ENCODE measurements around the gene MIPOL1.

The MIPOL1 gene

GRCh38 chr14:37289688-37290087, 92.0 kb downstream of the MIPOL1 start:
- TF ChIP-seq GATA3 (IDR thresholded peaks at IDR 0.05; ENCODE audit: low read depth, low read length): no peak
- no peak for TF ChIP-seq GATA2 (IDR thresholded peaks at IDR 0.05; ENCODE audit: low read depth, low read length)

GRCh38 chr14:37311252-37311651, 113.5 kb downstream of the MIPOL1 start:
- no peak for TF ChIP-seq GATA2 (IDR thresholded peaks at IDR 0.05; ENCODE audit: low read depth, low read length)

- TF ChIP-seq GATA3 (IDR thresholded peaks at IDR 0.05; ENCODE audit: low read depth, low read length) (no peak), GATA2 (IDR thresholded peaks at IDR 0.05; ENCODE audit: low read depth, low read length) (no peak)
These were observed 121.2 kb downstream of the MIPOL1 start for GRCh38 chr14:37318938-37319337.

GRCh38 chr14:37320106-37320505, 122.4 kb downstream of the MIPOL1 start:
- TF ChIP-seq GATA2 (IDR thresholded peaks at IDR 0.05; ENCODE audit: low read depth, low read length) (no peak), GATA3 (IDR thresholded peaks at IDR 0.05; ENCODE audit: low read depth, low read length) (no peak)

GRCh38 chr14:37325332-37325731, 127.6 kb downstream of the MIPOL1 start:
- TF ChIP-seq GATA3 (IDR thresholded peaks at IDR 0.05; ENCODE audit: low read depth, low read length): no peak
- no peak for TF ChIP-seq GATA2 (IDR thresholded peaks at IDR 0.05; ENCODE audit: low read depth, low read length)

GRCh38 chr14:37326434-37326833, 128.7 kb downstream of the MIPOL1 start:
- no peak for TF ChIP-seq GATA2 (IDR thresholded peaks at IDR 0.05; ENCODE audit: low read depth, low read length)
- no peak for TF ChIP-seq GATA3 (IDR thresholded peaks at IDR 0.05; ENCODE audit: low read depth, low read length)

- TF ChIP-seq GATA2 (IDR thresholded peaks at IDR 0.05; ENCODE audit: low read depth, low read length) (no peak), GATA3 (IDR thresholded peaks at IDR 0.05; ENCODE audit: low read depth, low read length) (no peak)
These were observed 130.9 kb downstream of the MIPOL1 start for GRCh38 chr14:37328673-37329072.

- TF ChIP-seq GATA2 (IDR thresholded peaks at IDR 0.05; ENCODE audit: low read depth, low read length) (no peak), GATA3 (IDR thresholded peaks at IDR 0.05; ENCODE audit: low read depth, low read length) (no peak)
These were observed 131.7 kb downstream of the MIPOL1 start for GRCh38 chr14:37329189-37330001.

GRCh38 chr14:37330910-37331309, 133.2 kb downstream of the MIPOL1 start:
- TF ChIP-seq GATA3 (IDR thresholded peaks at IDR 0.05; ENCODE audit: low read depth, low read length): no peak
- TF ChIP-seq GATA2 (IDR thresholded peaks at IDR 0.05; ENCODE audit: low read depth, low read length): no peak

- TF ChIP-seq GATA2 (IDR thresholded peaks at IDR 0.05; ENCODE audit: low read depth, low read length) (no peak), GATA3 (IDR thresholded peaks at IDR 0.05; ENCODE audit: low read depth, low read length) (no peak)
These were observed 142.6 kb downstream of the MIPOL1 start for GRCh38 chr14:37340353-37340752.

- TF ChIP-seq GATA3 (IDR thresholded peaks at IDR 0.05; ENCODE audit: low read depth, low read length) (no peak), GATA2 (IDR thresholded peaks at IDR 0.05; ENCODE audit: low read depth, low read length) (no peak)
These were observed 145.8 kb downstream of the MIPOL1 start for GRCh38 chr14:37343307-37344094.

- TF ChIP-seq GATA3 (IDR thresholded peaks at IDR 0.05; ENCODE audit: low read depth, low read length) (no peak), GATA2 (IDR thresholded peaks at IDR 0.05; ENCODE audit: low read depth, low read length) (no peak)
These were observed 165.9 kb downstream of the MIPOL1 start for GRCh38 chr14:37363661-37364060.

GRCh38 chr14:37369425-37369824, 171.7 kb downstream of the MIPOL1 start:
- TF ChIP-seq GATA3 (IDR thresholded peaks at IDR 0.05; ENCODE audit: low read depth, low read length) (no peak), GATA2 (IDR thresholded peaks at IDR 0.05; ENCODE audit: low read depth, low read length) (no peak)

GRCh38 chr14:37375566-37375965, 177.8 kb downstream of the MIPOL1 start:
- TF ChIP-seq GATA3 (IDR thresholded peaks at IDR 0.05; ENCODE audit: low read depth, low read length): no peak
- TF ChIP-seq GATA2 (IDR thresholded peaks at IDR 0.05; ENCODE audit: low read depth, low read length): no peak
